GM04504 (cell line): ENCODE data around the gene SLC7A5.
A peak's percentile ranks its signal among the peaks of the same experiment; 100 is the strongest.
"Not testable (repeated sequence)": the region's sequence is repeated elsewhere in the genome, so short reads cannot be mapped to it uniquely, and the experiment has no call there.

Source experiments
- DNase-seq: peaks from one replicate; pipeline ENCODE4 v3.0.0-alpha.2; 2012; ENCODE audit warnings: low read depth

SLC7A5 gene

DNA sequence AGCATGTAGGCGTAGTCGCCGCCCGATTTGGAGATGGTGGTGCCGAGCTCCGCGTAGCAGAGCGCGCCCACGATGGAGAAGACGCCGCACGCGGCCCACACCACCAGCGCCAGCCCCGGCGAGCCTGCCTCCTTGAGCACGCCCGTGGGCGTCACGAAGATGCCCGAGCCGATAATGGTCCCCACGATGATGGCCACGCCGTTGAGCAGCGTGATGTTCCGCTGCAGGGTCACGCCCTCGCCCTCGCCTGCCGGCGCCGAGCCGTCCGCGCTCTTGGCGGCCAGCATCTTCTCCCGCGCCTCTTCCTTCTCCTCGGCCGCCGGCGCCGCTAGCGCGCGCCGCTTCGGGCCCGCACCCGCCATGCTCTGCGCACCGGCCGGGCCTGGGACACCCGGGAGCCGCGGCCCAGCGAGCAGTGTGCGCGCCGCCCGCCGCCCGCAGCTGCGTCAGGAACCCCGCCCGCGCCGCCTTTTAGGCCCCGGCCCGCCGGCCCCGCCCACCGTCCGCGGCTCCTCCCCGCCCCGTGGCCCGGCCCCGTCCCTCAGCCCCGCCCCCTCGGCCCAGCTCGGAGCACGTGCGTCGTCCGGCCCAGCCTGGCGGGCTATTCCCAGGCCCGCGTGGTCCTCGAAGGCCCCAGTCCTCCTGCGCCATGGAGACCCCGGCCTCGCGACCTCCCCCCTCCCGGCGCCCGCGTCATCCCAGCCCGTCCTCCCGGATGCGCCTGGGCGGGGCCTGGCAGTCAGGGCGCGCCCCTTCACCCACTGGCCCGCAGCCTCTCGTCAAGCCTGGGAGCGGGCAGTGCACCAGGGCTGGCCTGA lies at the start of gene SLC7A5:
SLC7A5 (minus strand) TSS at position 447 of the 818 bp plus-strand sequence; CDS start at position 362, 85 bp downstream.
- DNase-seq = not testable (repeated sequence)

DNA sequence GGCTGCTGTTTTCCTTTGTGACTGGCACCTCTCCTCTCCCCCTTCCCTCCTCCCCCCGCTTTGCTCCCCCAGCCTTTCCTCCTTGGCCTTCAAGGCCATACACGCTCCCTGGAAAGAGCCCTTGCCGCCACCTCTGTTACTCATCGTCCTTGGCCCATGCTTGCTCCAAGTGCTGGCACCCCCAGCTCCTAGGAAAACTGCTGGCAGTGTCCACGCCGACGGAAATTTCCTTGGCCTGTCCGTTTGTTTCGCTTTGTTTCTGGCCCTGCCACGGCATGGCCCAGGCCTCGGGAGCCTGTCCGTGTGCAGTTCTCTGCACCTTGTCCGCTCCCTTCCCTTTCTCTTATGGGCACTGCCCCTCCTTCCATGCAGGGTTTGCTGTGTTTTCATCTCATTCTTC lies 49.0 kb upstream of the SLC7A5 start:
- DNase-seq = peak; percentile 48

DNA sequence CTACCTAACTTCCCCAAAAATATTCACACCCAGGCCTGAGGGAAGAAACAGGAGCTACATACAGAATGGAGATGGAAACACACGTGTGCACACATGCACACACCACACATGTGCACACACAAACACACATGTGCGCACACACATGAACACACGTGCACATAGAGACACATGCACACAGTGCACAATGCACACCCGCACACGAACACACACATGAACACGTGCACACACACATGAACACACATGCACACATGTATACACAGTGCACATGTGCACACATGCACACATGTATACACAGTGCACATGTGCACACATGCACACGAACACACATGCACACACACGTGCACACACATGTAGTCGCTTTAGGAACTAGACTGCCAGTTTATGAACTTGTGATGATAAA lies 48.2 kb upstream of the SLC7A5 start:
- no peak for DNase-seq

DNA sequence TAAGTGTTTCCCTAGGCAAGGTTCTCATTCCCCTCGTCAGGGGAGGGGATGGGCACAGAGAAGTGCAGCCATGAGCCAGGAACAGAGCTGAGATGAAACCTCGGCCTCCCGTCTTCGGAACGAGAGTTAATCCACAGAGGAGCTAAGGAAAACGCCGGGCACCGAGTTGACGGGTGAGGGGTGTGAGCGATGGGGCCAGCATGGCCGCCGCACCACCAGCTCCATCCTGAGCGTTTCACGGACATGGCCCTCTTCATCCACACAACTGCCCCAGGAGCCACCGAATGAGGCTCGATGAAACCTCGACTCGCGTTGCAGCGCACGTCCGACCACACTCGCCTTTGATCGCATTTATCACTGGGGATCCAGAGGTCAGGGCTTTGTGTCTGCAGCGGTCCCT lies 45.5 kb upstream of the SLC7A5 start:
- DNase-seq = no peak

DNA sequence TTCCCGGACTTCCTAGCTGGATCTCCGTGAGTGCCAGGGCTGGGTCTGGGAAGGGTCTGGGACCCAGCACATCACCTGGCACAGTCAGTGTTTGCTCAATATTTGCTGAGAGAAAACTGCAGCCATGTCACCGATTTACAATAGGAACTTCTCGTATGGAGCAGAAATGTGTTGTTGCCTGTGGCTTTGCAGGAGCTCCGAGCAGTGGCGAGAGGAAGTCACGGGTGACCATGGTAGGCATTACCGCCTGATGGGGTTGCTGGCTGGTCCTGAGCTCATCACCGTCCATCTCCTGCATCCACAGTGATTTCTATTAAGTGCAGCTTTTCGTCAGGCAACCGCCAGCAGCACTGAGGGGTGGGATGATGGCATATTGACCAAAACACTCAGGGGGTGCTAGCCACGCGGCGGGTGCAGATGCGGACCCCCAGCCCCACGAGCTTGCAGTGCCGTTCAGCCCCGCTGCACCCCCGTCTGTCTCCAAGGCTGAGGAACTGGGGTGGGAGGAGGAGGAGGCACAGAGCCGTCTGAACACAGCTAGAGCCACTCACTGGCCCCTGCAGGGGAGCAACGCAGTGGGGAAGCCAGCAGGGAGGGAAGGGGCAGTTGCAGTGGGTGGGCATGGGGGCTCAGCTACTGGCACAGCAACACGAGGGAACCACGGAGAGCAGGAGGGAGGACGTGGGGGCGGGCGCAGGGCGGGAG lies 44.9 kb upstream of the SLC7A5 start:
- not testable (repeated sequence) for DNase-seq

DNA sequence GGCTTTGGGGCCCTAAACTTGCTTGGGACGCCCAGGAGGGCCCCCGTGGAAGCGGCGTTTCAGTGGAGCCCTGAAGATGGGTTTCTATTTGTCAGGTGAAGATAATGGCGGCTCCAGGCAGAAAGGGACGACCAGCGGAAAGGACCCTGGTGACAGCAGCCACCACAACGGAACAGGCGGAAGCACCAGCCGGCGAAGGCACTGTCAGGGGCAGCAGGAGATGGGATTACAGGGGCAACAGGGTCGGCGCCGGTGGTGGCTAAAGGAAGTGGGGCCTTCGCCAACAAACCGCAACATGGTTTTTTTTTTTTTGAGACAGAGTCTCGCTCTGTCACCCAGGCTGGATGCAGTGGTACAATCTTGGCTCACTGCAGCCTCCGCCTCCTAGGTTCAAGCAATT lies 43.4 kb upstream of the SLC7A5 start:
- DNase-seq = not testable (repeated sequence)

DNA sequence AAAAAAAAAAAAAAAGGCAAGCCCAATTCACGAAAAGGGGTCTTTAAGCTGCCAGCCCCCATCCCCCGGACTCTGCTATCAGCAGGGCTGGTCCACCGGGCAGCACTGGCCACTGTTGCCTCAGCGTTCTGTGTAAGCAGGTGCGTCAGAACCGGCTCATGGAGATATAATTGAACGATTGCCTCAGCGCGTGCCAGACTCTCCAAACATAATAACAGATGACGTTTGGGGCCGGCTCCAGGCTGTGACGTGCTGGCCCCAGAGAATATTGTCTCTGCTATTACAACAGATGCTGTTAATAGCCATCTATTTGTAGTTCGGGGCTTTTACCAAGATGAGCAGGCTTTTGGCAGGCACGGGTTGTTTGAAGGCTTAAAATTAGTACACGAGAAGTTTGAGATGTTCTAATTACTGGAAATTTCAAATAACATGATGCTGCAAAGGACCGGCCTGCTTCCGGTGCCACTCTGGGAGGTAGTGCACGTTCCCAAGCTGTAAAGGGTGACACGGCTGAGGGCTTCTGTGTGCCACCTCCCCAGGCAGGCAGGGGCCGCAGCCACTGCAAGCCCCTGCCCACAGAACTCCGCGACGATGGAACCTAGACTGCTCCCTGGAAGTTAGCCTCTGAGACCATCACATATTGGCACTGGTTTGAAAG lies 41.9 kb upstream of the SLC7A5 start:
- DNase-seq = peak; percentile 67

DNA sequence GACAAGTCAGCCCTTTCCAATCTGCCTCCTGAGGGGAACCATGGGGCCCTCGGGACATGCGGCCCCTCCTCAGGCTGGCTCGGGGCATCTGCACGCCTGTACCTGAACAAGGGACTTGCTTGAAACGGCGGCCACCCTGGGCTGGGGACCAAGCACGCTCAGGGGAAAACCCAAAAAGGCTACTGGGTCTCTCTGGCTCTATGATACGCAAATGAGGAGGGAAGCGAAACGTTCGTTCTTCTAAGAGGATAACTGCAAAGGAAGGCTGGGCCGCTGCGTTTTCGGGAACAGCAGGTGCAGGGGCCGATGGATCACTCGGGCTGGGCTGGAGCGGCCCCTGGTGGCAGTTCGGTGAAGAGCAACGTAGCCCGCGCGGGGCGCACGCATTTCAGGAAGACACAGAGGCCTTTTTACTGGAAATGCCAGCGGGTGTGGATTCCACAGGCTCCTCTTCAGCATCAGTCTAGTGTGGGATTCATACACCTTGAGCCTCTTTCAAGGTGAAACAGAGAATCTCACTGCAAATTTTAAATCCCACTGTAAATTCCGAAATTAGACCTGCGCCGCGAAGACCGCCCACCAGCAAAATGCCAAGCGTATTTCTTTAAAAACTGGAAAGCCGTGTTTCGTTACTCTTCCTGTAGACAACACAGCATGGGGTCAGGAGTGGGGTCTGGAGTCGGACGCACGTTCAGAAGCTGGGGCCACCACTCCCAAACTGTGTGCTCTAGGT lies 40.1 kb upstream of the SLC7A5 start:
- DNase-seq = not testable (repeated sequence)

DNA sequence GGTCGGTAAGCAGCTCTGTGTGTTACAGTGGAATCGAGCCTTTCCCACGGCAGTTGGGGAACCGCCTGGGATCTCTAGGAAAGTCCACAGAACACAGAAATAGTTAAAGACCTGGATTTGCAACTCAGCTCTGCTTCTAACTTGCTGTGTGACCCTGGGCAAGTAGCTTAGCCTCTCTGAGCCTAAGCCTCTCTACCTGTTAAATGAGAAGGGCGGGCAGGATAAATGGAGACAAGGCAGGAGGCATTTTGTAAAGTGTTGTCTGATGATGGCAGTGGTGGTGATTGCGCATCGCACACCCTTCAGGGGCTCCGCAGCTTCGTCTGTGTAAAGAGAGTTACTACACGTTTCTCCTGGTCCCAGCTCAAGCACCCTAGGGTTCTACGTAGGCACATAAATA lies 38.8 kb upstream of the SLC7A5 start:
- DNase-seq = not testable (repeated sequence)

DNA sequence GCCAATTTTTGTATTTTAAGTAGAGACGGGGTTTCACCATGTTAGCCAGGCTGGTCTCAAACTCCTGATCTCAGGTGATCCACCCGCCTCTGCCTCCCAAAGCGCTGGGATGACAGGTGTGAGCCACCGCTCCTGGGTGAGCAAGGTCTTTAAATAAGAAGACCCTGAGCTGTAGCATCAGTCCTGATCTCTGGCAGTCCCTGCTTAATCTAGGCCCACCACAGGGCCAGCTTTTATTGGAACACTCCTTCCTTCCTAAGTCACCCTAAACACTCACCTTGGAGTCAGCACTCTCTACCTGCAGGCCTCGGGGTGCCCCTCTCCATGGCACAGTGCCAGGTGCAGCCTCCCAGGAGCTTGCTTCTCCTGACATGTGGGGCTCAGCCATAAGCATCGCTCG lies 36.2 kb upstream of the SLC7A5 start:
- not testable (repeated sequence) for DNase-seq

DNA sequence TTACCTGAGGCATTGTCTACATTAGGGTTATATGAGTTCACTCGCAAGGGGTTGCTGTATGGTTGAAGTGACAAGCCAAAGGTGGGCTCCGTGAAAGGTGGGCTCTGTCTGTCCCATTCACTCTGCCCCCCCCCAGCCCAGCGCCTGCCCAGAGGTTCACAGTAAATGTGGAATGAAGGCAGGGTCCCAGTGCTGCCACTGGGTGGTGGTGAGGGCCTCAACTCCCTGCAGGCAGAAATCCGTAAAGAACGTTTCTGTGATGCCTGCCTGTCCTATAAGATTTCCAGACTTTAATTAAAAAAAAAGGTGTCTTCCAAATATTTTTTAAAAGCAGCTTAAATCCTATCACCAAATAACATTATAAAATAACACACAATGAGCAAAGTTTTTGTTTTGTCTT lies 35.7 kb upstream of the SLC7A5 start:
- not testable (repeated sequence) for DNase-seq

DNA sequence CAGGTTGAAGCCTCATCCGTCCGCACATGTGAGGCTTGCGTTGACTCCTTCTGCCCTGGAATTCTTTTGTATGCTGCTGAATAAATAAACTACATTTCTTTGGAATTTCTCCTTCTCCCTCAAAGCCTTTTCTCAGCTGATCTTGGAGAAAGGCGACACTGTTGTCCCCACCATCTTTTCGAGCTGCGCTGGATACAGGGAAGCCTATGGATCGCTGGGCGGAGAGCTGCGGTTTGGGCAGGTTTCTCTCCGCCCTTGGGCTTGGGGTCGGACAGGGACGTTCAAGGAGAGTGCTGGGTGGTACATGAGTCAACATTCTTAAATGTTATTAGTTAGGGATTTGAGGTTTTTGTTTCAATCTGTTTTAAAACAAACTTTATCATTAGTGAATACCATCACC lies 31.2 kb upstream of the SLC7A5 start:
- not testable (repeated sequence) for DNase-seq

DNA sequence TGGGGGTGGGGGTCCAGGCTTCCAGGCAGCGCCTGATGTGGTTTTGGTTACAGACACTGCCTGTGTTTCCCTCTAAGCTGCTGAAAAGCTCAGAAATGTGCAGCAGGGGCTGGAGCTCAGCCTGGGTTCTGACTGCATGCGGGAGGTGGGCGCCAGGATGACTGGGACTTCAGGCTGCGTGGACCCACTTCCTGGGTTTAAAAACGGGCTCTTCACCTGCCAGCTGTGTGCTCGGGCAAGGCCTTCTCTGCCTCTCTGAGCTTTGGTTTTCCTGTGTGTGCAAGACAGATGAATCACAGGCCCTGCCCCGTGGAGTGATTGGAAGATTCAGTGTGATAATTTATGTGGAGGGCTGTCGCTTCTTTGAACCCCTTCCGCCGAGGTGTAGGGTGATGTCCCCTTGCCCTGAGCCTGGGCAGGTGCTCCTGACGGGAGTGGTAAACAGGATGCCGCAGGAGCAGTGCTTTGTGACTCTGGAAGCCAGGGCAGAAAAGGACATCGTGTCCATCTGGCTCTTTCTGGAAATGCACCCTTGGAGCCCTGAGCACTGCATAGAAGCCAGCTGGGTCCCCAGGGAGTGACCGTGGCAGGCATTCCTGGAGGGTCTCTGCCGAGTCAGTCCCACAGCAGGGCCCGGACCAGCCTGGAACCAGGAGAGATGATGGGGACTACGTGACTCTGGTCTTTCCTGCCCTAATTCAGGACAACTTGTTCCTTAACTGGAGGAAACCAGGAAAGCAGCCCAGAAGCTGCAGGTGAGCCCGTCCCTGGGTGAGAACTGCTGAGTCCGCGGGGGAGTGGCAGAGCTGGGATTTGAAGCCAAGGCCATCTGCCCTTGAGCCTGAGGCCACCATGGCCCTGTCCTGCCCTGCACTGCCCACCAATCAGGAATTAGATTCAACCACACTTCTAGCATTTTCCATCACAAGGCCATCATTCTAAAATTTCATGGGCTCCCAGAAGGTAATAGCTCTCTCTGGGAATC lies 28.5 kb upstream of the SLC7A5 start:
- no peak for DNase-seq

DNA sequence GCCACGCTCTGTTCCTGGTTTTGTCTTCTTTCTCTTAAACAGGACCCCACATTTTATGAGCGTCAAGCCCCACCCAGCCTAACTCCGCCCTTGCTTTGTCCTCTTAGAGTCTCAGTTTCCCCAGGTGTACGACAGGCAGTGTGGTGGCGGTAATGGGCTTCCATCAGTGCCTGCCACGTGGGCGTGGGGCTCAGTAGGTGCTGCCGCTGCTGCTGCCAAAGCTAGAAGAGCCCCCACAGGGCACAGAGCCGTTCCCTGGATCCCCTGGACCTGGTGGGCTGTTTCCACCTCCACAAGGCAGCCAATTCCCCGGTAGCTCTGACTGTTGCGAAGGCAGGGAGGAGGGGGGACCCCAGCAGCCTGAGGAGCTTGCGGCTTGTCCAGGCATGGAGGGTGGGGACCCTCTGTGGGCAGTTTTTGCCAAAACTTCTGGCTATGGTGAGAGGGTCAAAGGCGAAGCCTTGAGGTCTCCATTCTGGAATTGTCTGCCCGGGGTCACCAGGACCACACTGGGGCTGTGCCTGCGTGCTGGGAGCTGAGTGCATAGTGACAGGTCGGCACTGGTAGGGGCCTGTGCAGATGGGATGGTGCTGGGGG lies 27.7 kb upstream of the SLC7A5 start:
- DNase-seq = not testable (repeated sequence)

DNA sequence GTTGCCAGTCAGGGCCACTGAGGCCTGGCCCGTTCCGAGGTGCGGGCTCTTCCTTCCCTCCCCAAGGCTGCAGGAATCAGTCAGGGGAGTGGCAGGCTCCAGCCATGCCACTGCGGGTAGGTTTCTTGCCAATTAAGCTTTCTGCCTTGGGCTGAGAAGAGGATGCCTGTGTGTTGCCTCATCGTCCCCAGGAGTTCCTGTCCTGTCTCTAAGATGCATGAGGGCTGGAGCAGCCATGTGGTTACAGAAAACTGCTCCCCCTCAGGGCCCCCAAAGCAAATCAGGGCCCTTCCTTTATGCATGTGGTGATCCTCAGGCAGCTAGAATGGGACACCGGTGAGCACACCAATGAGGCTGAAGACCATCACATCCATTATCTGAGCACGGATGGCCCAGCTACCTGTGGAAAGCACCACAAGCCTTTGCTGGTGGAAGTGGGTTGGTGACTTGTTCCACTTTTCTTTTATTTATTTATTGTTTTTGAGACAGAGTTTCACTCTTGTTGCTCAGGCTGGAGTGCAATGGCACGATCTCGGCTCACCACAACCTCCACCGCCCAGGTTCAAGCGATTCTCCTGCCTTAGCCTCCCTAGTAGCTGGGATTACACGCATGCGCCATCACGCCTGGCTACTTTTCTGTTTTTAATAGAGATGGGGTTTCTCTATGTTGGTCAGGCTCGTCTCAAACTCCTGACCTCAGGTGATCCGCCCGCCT lies 27.0 kb upstream of the SLC7A5 start:
- DNase-seq = not testable (repeated sequence)

DNA sequence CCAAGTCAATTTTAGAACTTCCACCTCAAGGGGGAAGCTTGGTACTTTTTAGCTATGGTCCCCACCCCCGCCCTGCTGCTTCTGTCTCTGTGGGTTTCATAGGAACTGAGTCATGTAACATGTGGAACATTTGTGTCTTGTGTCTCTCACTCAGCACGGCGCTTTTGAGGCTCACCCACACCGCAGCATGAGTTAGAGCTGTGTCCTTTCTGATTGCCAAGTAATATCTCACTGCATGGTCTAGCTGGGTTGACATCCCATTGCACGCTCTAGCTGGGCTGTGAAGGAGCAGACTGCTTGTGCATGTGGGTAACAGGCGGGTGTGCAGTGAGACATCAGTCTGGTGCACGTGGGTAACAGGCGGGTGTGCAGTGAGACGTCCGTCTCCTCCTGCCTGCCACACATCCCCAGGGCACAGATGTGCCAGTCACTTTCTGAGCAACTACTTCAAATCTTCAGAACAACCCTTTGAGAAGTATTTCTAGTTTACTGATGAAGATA lies 26.4 kb upstream of the SLC7A5 start:
- peak; percentile 62 for DNase-seq

DNA sequence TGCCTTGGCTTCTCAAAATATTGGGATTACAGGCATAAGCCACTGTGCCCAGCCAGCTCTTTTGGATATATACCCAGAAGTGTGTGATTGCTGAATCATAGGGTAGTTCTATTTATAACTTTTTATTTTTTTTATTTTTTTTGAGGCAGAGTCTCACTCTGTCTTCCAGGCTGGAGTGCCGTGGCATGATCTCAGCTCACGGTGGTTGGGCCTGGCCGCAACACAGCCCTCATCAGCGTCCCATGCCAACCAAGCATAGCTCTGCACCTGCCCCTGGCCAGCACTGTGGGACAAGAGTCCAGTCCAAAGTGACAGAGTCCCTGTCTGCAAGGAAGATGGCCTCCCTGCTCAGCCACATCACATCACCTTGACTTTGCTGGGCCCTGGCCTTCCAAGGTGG lies 24.7 kb upstream of the SLC7A5 start:
- DNase-seq = not testable (repeated sequence)

DNA sequence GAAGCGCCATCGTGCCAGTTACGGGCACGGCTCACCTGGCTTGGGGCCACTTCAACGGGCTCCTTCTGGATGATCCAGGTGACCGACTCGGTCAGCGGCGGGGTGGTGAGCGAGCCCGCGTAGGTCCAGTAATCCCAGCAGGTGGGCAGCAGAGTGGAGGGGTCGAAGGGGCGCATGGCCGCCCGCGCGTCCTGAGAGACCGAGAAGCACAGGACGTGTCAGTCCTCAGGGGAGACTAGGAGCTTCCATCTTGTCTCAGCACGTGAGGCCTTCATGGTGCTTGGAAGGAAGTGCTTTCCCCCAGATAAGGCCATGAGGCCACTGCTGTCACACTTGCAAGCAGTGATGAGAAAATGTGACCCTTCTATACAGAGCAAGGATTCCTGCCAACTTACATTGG lies 22.5 kb upstream of the SLC7A5 start:
- DNase-seq = no peak

DNA sequence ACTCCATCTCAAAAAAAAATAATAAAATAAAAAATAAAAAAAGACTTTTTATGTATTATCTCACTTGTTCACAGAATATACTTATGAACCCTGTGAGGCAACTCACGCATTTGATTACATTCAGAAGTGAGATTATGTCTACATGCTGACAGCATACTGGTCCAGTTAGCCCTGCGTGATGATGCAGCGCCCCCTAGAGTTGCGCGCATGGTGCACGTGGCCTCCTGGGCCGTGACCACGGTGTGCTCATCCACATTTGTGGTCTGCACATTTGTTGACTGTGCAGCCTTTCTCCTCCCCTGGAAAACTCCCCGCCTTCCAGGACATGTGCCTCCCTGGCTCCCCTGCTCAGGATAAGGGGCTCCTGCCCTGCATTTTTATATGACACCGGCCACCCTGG lies 20.5 kb upstream of the SLC7A5 start:
- not testable (repeated sequence) for DNase-seq

DNA sequence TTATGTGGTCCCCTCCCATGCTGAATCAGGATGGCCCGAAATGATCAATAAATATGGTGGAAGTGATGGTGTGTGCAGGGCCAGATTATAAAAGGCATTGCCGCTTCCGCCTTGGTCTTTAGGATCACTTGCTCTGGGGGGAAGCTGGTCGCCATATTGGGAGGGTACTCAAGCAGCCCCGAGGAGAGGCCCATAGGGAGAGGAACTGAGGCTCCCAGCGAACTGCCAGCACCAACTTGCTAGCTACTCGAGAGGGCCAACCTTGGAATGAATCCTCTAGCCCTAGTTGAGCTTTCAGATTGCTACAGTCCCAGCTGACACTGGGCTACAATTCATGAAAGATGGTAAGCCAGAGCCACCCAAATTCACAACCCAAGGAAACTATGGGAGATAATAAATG lies 19.0 kb upstream of the SLC7A5 start:
- not testable (repeated sequence) for DNase-seq
